ENCODE data around the gene SPINDOC.

- TF ChIP-seq, protein P1, sequence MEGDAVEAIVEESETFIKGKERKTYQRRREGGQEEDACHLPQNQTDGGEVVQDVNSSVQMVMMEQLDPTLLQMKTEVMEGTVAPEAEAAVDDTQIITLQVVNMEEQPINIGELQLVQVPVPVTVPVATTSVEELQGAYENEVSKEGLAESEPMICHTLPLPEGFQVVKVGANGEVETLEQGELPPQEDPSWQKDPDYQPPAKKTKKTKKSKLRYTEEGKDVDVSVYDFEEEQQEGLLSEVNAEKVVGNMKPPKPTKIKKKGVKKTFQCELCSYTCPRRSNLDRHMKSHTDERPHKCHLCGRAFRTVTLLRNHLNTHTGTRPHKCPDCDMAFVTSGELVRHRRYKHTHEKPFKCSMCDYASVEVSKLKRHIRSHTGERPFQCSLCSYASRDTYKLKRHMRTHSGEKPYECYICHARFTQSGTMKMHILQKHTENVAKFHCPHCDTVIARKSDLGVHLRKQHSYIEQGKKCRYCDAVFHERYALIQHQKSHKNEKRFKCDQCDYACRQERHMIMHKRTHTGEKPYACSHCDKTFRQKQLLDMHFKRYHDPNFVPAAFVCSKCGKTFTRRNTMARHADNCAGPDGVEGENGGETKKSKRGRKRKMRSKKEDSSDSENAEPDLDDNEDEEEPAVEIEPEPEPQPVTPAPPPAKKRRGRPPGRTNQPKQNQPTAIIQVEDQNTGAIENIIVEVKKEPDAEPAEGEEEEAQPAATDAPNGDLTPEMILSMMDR (IDR thresholded peaks at IDR 0.05; ENCODE audit: low read depth, low read length), result no peak
- TF ChIP-seq POLR2A (IDR thresholded peaks at IDR 0.05; ENCODE audit: extremely low read depth, insufficient read length), result no peak
Measured at GRCh38 chr11:63785823-63786222, 27.4 kb upstream of the SPINDOC start.

Data from NB4 (cell line).